WERI-Rb-1 (cell line): ENCODE results near the gene SEPTIN11.

Experiments
- DNase-seq: peaks from one replicate; pipeline ENCODE4 v3.0.0-alpha.2; 2020
- H3K27ac ChIP-seq: fragments of 250-450 bp; sonication (Bioruptor Pico); 2 replicates; pipeline ENCODE4 v1.5.1; 2020; ENCODE audit warnings: mild to moderate bottlenecking, moderate library complexity
- H3K27me3 ChIP-seq: fragments of 250-450 bp; sonication (Bioruptor Pico); 2 replicates; pipeline ENCODE4 v1.5.1; 2021; ENCODE audit warnings: mild to moderate bottlenecking, low read depth, moderate library complexity; ENCODE audit not compliant: insufficient read depth, severe bottlenecking
- H3K36me3 ChIP-seq: fragments of 250-450 bp; sonication (Bioruptor Pico); 2 replicates; pipeline ENCODE4 v1.5.1; 2020; ENCODE audit warnings: mild to moderate bottlenecking, moderate library complexity
- H3K4me3 ChIP-seq: 2 replicates; pipeline ENCODE4 v1.5.1; 2011; ENCODE audit warnings: low read depth, mild to moderate bottlenecking, control low read depth, low read length
- H3K9me3 ChIP-seq: fragments of 250-450 bp; sonication (Bioruptor Pico); 2 replicates; pipeline ENCODE4 v1.5.1; 2021; ENCODE audit warnings: mild to moderate bottlenecking, moderate library complexity; ENCODE audit not compliant: severe bottlenecking
- CTCF ChIP-seq: IDR thresholded peaks from 2 replicates; pipeline ENCODE4 v1.5.1; 2011; ENCODE audit warnings: low read depth, mild to moderate bottlenecking, control low read depth, inconsistent platforms, low read length

The SEPTIN11 gene

GRCh38 chr4:76920715-76921114 is 28.8 kb upstream of the SEPTIN11 start:
- H3K36me3 ChIP-seq = no peaks in the 10 kb centered on the region
- no peak for DNase-seq
- H3K27me3 ChIP-seq = no peaks in the 10 kb centered on the region
- TF ChIP-seq CTCF = no peak
- no peak overlapping the region for H3K27ac ChIP-seq
- no peak overlapping the region for H3K4me3 ChIP-seq
- H3K9me3 ChIP-seq = no peaks in the 10 kb centered on the region

- no peaks in the 10 kb centered on the region for H3K9me3 ChIP-seq
- no peak overlapping the region for H3K27ac ChIP-seq
- DNase-seq = no peak
- H3K36me3 ChIP-seq = no peaks in the 10 kb centered on the region
- TF ChIP-seq CTCF = no peak
- H3K27me3 ChIP-seq = no peaks in the 10 kb centered on the region
- no peak overlapping the region for H3K4me3 ChIP-seq
These were observed 25.8 kb upstream of the SEPTIN11 start for GRCh38 chr4:76923619-76924357.

GRCh38 chr4:76926841-76927240 is 22.7 kb upstream of the SEPTIN11 start:
- Histone ChIP-seq H3K4me3 (no peak overlapping the region), H3K27ac (no peak overlapping the region), H3K36me3 (no peaks in the 10 kb centered on the region), H3K27me3 (no peaks in the 10 kb centered on the region), H3K9me3 (no peaks in the 10 kb centered on the region)
- DNase-seq = no peak
- TF ChIP-seq CTCF = no peak

GRCh38 chr4:76930685-76931084 is 18.9 kb upstream of the SEPTIN11 start:
- Histone ChIP-seq H3K9me3 (no peaks in the 10 kb centered on the region), H3K27ac (no peak overlapping the region), H3K36me3 (no peaks in the 10 kb centered on the region), H3K4me3 (no peak overlapping the region), H3K27me3 (no peaks in the 10 kb centered on the region)
- DNase-seq = no peak
- no peak for TF ChIP-seq CTCF

GRCh38 chr4:76931087-76931486 is 18.5 kb upstream of the SEPTIN11 start:
- no peak for DNase-seq
- no peaks in the 10 kb centered on the region for H3K36me3 ChIP-seq
- H3K4me3 ChIP-seq = no peak overlapping the region
- no peak for TF ChIP-seq CTCF
- H3K27ac ChIP-seq = no peak overlapping the region
- H3K9me3 ChIP-seq = no peaks in the 10 kb centered on the region
- no peaks in the 10 kb centered on the region for H3K27me3 ChIP-seq
